Chondrocyte (in vitro differentiated cells): ENCODE results near the gene SHISA9. TPM values are rescaled to one million over a fixed set of nuclear protein-coding genes. Genes with fewer than 3 reads are reported as not detected.
A peak's percentile ranks its signal among the peaks of the same experiment; 100 is the strongest.
"Not testable (repeated sequence)": the region's sequence is repeated elsewhere in the genome, so short reads cannot be mapped to it uniquely, and the experiment has no call there.

Source experiments
- DNase-seq: peaks from one replicate; pipeline ENCODE4 v3.0.0; 2021; ENCODE audit warnings: mixed read lengths, low spot score
- H3K27ac Mint-ChIP-seq: one replicate; pipeline ENCODE4 v1.8.0; 2021; ENCODE audit warnings: mild to moderate bottlenecking, moderate library complexity, mixed read lengths; ENCODE audit not compliant: unreplicated experiment
- H3K27me3 Mint-ChIP-seq: 2 replicates; pipeline ENCODE4 v1.8.0; 2021; ENCODE audit warnings: low read depth, mixed read lengths
- H3K36me3 Mint-ChIP-seq: 2 replicates; pipeline ENCODE4 v1.8.0; 2021; ENCODE audit warnings: low read depth, mixed read lengths
- H3K4me1 Mint-ChIP-seq: 2 replicates; pipeline ENCODE4 v1.8.0; 2021; ENCODE audit warnings: low read depth, mild to moderate bottlenecking, mixed read lengths
- H3K4me3 Mint-ChIP-seq: one replicate; pipeline ENCODE4 v1.8.0; 2021; ENCODE audit warnings: mild to moderate bottlenecking, moderate library complexity, mixed read lengths; ENCODE audit not compliant: unreplicated experiment
- H3K9me3 Mint-ChIP-seq: 2 replicates; pipeline ENCODE4 v1.8.0; 2021; ENCODE audit warnings: low read depth, mixed read lengths
- long read RNA-seq: library from polyadenylated mRNA; stranded (forward); transcript quantifications from one replicate; pipeline ENCODE4 v2.0.0, GENCODE V29; 2021
- total RNA-seq: library from RNA; stranded (reverse); gene quantifications from 3 replicates; pipeline ENCODE4 v1.2.1, GENCODE V29; 2021
- TF ChIP-seq, protein P1 (sequence below): fragments of 200-600 bp; sonication (generic); IDR thresholded peaks from 2 replicates; pipeline ENCODE4 v1.5.0; 2021; ENCODE audit warnings: antibody characterized with exemption, mild to moderate bottlenecking, moderate library complexity

SHISA9 gene
- 0.12 to 3.1 TPM (median 1.6 TPM) in 3 replicates for total RNA-seq
- long read RNA-seq, full-length matches to known transcripts = 1 of 2 reads
- long read RNA-seq, partial matches to known transcripts = 0 of 2 reads
- long read RNA-seq, other reads (novel, unspliced or antisense) = 1 of 2 reads

DNA sequence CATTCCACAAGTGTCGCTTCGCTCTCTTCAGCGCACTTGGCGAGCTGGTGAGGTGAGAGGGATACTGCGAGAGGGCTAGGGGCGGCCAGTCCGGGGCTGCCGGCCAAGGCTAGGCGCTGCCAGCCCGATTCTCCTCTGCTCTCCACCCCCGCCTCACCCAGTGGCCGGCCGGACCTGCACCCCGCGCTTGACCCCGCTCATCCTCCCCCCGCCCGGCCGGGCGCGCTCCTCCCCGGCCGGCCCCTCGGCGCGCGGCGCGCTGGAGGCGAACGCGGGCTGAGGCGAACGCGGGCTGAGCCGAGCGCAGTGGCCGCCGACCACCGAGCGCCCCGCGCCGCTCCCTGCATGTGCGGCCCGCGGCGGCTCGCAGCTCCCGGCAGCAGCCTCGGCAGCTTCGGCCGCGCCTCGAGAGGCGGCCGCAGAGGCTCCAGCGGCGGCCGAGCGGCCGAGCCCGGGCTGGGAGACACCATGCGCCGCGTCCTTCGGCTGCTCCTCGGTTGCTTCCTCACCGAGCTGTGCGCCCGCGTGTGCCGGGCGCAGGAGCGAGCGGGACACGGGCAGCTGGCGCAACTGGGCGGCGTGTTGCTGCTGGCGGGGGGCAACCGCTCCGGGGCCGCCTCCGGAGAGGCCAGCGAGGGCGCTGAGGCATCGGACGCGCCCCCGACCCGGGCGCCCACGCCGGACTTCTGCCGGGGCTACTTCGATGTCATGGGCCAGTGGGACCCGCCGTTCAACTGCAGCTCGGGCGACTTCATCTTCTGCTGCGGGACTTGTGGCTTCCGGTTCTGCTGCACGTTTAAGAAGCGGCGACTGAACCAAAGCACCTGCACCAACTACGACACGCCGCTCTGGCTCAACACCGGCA, at the start of gene SHISA9:
Gene SHISA9 (plus strand): TSS at position 2 of the 865 bp plus-strand sequence.
- TF ChIP-seq, protein P1, sequence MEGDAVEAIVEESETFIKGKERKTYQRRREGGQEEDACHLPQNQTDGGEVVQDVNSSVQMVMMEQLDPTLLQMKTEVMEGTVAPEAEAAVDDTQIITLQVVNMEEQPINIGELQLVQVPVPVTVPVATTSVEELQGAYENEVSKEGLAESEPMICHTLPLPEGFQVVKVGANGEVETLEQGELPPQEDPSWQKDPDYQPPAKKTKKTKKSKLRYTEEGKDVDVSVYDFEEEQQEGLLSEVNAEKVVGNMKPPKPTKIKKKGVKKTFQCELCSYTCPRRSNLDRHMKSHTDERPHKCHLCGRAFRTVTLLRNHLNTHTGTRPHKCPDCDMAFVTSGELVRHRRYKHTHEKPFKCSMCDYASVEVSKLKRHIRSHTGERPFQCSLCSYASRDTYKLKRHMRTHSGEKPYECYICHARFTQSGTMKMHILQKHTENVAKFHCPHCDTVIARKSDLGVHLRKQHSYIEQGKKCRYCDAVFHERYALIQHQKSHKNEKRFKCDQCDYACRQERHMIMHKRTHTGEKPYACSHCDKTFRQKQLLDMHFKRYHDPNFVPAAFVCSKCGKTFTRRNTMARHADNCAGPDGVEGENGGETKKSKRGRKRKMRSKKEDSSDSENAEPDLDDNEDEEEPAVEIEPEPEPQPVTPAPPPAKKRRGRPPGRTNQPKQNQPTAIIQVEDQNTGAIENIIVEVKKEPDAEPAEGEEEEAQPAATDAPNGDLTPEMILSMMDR = no peak

DNA sequence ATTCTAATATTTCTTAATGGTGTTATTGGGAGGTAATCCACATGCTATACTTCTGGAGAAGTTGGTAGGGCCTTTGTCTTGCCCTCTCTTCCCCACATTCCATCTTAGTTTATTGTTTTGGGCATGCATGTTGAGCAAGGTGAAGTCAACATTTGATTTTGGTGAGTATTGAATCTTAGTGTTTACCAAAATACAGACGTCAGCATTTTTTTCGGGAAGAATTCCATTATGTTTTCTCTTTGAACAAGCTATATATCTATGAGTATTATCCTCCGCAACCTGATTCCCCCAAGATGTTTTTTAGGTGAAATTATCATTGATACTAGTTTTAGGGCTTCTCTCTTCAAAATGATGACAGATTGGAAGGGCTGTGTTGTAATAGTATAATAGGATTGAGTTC, 47.4 kb upstream of the SHISA9 start:
- peaks cover 13% of the 10 kb centered on the region for H3K9me3 Mint-ChIP-seq
- no peak overlapping the region for H3K4me3 Mint-ChIP-seq
- TF ChIP-seq, protein P1 = no peak
- no peak for DNase-seq
- no peak overlapping the region for H3K27ac Mint-ChIP-seq
- no peaks in the 10 kb centered on the region for H3K4me1 Mint-ChIP-seq
- H3K27me3 Mint-ChIP-seq = peaks cover 6% of the 10 kb centered on the region
- H3K36me3 Mint-ChIP-seq = no peaks in the 10 kb centered on the region

More for the DNA sequence above, at the start of gene SHISA9:
- Mint-ChIP-seq H3K27ac (no peak within 1 kb of the TSS), H3K36me3 (no peaks in the 10 kb centered on the region), H3K9me3 (no peaks in the 10 kb centered on the region), H3K4me3 (peak within 1 kb of the TSS; percentile 63), H3K4me1 (peaks cover 6% of the 10 kb centered on the region), H3K27me3 (peaks cover 71% of the 10 kb centered on the region)
- no peak for DNase-seq

DNA sequence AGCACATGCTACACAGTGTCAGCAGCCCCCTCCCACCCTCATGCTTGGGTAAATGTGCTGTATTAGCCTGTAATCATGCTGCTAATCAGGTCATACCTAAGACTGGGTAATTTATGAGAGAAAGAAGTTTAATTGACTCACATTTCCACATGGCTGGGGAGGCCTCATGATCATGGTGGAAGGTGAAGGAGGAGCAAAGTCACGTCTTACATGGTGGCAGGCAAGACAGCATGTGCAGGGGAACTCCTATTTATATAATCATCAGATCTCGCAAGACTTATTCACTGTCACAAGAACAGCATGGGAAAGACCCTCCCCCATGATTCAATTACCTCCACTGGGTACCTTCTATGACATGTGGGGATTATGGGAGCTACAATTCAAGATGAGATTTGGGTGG, 44.0 kb upstream of the SHISA9 start:
- not testable (repeated sequence) for DNase-seq, H3K4me3 Mint-ChIP-seq, H3K4me1 Mint-ChIP-seq, H3K36me3 Mint-ChIP-seq, H3K27me3 Mint-ChIP-seq, H3K27ac Mint-ChIP-seq
- peaks cover 13% of the 10 kb centered on the region for H3K9me3 Mint-ChIP-seq

DNA sequence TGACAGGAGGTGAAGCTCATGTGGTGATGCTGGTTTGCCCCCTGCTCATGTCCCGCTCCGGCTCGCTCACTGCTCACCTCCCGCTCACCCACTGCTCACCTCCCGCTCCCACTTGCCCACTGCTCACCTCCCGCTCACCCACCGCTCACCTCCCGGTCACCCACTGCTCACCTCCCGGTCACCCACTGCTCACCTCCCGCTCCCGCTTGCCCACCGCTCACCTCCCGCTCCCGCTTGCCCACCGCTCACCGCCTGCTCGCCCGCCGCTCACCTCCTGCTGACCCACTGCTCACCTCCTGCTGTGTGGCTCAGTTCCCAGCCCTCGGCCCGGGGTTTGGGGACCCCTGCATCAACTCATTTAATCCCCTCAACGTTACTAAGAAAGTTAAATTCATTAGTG, 39.1 kb upstream of the SHISA9 start:
- Mint-ChIP-seq H3K27ac (no peak overlapping the region), H3K4me1 (no peaks in the 10 kb centered on the region), H3K27me3 (peaks cover 14% of the 10 kb centered on the region), H3K9me3 (peaks cover 3% of the 10 kb centered on the region), H3K36me3 (no peaks in the 10 kb centered on the region), H3K4me3 (no peak overlapping the region)
- TF ChIP-seq, protein P1 = no peak
- peak; percentile 87 for DNase-seq

DNA sequence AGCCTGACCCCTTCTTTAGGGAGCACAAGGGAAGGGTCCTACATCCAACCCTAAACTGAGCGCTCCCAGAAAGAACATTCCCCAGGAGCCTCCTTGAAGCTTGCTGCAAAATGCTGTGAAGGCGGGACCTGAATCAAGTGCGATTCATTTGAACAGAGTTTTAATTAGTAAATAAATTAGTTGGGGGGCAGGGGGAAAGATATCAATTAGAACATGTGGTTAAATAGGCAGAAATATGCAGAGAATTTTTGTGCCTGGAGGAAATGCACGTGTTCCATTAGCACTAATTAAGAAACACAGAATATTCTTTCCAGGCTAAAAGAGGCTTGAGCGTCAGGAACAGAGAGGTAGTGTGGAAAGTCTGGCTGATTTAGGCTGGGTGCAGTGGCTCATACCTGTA, 38.5 kb upstream of the SHISA9 start:
- H3K9me3 Mint-ChIP-seq = no peaks in the 10 kb centered on the region
- H3K27ac Mint-ChIP-seq = no peak overlapping the region
- TF ChIP-seq, protein P1 = no peak
- H3K36me3 Mint-ChIP-seq = no peaks in the 10 kb centered on the region
- no peak overlapping the region for H3K4me3 Mint-ChIP-seq
- H3K4me1 Mint-ChIP-seq = no peaks in the 10 kb centered on the region
- no peak for DNase-seq
- peaks cover 14% of the 10 kb centered on the region for H3K27me3 Mint-ChIP-seq
